ENCODE data around the gene DNASE2B.

GRCh38 chr1:84376000-84376910 lies 22.0 kb upstream of the DNASE2B start:
- TF ChIP-seq EP300 (IDR thresholded peaks at IDR 0.05; ENCODE audit: borderline replicate concordance) (no peak), REST (IDR thresholded peaks at IDR 0.05; ENCODE audit: low read depth) (no peak), YY1 (IDR thresholded peaks at IDR 0.05; ENCODE audit: low read depth) (no peak), USF1 (IDR thresholded peaks at IDR 0.05) (no peak), NFIC (IDR thresholded peaks at IDR 0.05) (no peak), CREB1 (IDR thresholded peaks at IDR 0.05; ENCODE audit: low read depth) (no peak), MAX (IDR thresholded peaks at IDR 0.05) (no peak), RAD21 (IDR thresholded peaks at IDR 0.05; ENCODE audit: low read depth) (no peak), CEBPB (IDR thresholded peaks at IDR 0.05) (no peak), TCF12 (IDR thresholded peaks at IDR 0.05; ENCODE audit: low read depth) (no peak), ZBTB7A (IDR thresholded peaks at IDR 0.05; ENCODE audit: low read depth) (no peak)

Measured in Ishikawa (cell line).